Prostate gland (tissue), 2 donors: ENCODE measurements around the gene NPEPPS.

Experiments used
- CTCF ChIP-seq, 4 experiments: fragments of 200-600 bp in 2 of 4; fragments of 450-650 bp in 2 of 4; sonication (generic) in 2 of 4; IDR thresholded peaks; 1 replicate in 3 of 4; 2 replicates in 1 of 4; pipeline ENCODE4 v1.5.1; 2016 to 2019; ENCODE audit warnings: antibody characterized with exemption in 4 of 4, mild to moderate bottlenecking in 2 of 4, moderate library complexity in 2 of 4
- POLR2A ChIP-seq: fragments of 450-650 bp; IDR thresholded peaks from one replicate; pipeline ENCODE4 v1.6.1; 2016; ENCODE audit warnings: antibody characterized with exemption, mild to moderate bottlenecking
- POLR2AphosphoS5 ChIP-seq: sonication (generic); formaldehyde crosslinking; IDR thresholded peaks from one replicate; pipeline ENCODE4 v1.6.1; 2017; ENCODE audit warnings: antibody characterized with exemption

GRCh38 chr17:47618410-47618809 lies 87.5 kb downstream of the NPEPPS start:
- TF ChIP-seq POLR2A (no peak), CTCF (IDR thresholded peaks at IDR 0.05) (no peak), POLR2AphosphoS5 (no peak)
